HEK293 (cell line): ENCODE results near the gene LHX6.

Experiments used
- CTCF ChIA-PET: fragments of 350-600 bp; formaldehyde crosslinking; extraction: SDS; loops from one replicate; lab custom pipeline; 2021; ENCODE audit warnings: antibody characterized with exemption; lab: Yijun Ruan, JAX
- POLR2A ChIA-PET: fragments of 300-600 bp; formaldehyde crosslinking; extraction: SDS; loops from one replicate; lab custom pipeline; 2020; ENCODE audit warnings: antibody characterized with exemption, inconsistent platforms; lab: Yijun Ruan, JAX
- H3K27ac ChIP-seq: fragments of 200-500 bp; sonication (Bioruptor generic); 2 replicates; pipeline ENCODE4 v1.5.1; 2014; ENCODE audit warnings: low read depth, low read length, control low read depth, inconsistent platforms; ENCODE audit errors: extremely low read depth
- H3K36me3 ChIP-seq, 2 experiments: fragments of 200-500 bp in 1 of 2; sonication (Bioruptor generic) in 1 of 2; 1 replicate in 1 of 2; 2 replicates in 1 of 2; pipeline ENCODE4 v1.5.1; 2014 to 2017; ENCODE audit warnings: inconsistent platforms in 2 of 2, low read length in 2 of 2; ENCODE audit not compliant: control insufficient read depth in 2 of 2, insufficient read depth in 1 of 2
- H3K4me1 ChIP-seq: fragments of 200-500 bp; sonication (Bioruptor generic); 2 replicates; pipeline ENCODE4 v1.5.1; 2014; ENCODE audit warnings: mild to moderate bottlenecking, low read length, inconsistent platforms; ENCODE audit not compliant: control insufficient read depth, insufficient read depth
- H3K4me3 ChIP-seq: 2 replicates; pipeline ENCODE4 v1.5.1; 2011; ENCODE audit warnings: low read depth, mild to moderate bottlenecking, control low read depth, low read length, moderate library complexity
- H3K9me3 ChIP-seq: fragments of 200-500 bp; sonication (Bioruptor generic); 2 replicates; pipeline ENCODE4 v1.5.1; 2014; ENCODE audit warnings: low read depth, low read length, inconsistent platforms; ENCODE audit not compliant: control insufficient read depth, insufficient read depth
- BCL11A ChIP-seq: fragments of 450-650 bp; formaldehyde crosslinking; IDR thresholded peaks from 2 replicates; pipeline ENCODE4 v1.5.1; 2016; ENCODE audit warnings: low read depth, missing biosample characterization, missing genetic modification characterization
- KLF1 ChIP-seq: fragments of 450-650 bp; formaldehyde crosslinking; IDR thresholded peaks from 2 replicates; pipeline ENCODE4 v1.5.1; 2016; ENCODE audit warnings: missing biosample characterization, missing genetic modification characterization
- KLF16 ChIP-seq: fragments of 450-650 bp; formaldehyde crosslinking; IDR thresholded peaks from 2 replicates; pipeline ENCODE4 v1.5.1; 2017; ENCODE audit warnings: missing biosample characterization, missing genetic modification characterization
- SP7 ChIP-seq: fragments of 450-650 bp; formaldehyde crosslinking; IDR thresholded peaks from 2 replicates; pipeline ENCODE4 v1.5.1; 2016; ENCODE audit warnings: missing biosample characterization, missing genetic modification characterization
- TCF7L2 ChIP-seq: IDR thresholded peaks from 2 replicates; pipeline ENCODE4 v1.6.1; 2011; ENCODE audit warnings: low read depth, mild to moderate bottlenecking, inconsistent platforms, low read length, moderate library complexity, borderline replicate concordance
- ZBTB10 ChIP-seq: fragments of 450-650 bp; formaldehyde crosslinking; IDR thresholded peaks from 2 replicates; pipeline ENCODE4 v1.5.1; 2016; ENCODE audit warnings: missing biosample characterization, missing genetic modification characterization
- ZNF114 ChIP-seq: fragments of 450-650 bp; formaldehyde crosslinking; IDR thresholded peaks from 2 replicates; pipeline ENCODE4 v1.5.0; 2017; ENCODE audit warnings: missing biosample characterization, missing genetic modification characterization
- ZNF16 ChIP-seq: fragments of 450-650 bp; formaldehyde crosslinking; IDR thresholded peaks from 2 replicates; pipeline ENCODE4 v1.5.1; 2016; ENCODE audit warnings: low read depth, missing biosample characterization, missing genetic modification characterization
- ZNF24 ChIP-seq: fragments of 450-650 bp; formaldehyde crosslinking; IDR thresholded peaks from 2 replicates; pipeline ENCODE4 v1.5.1; 2016; ENCODE audit warnings: missing biosample characterization, missing genetic modification characterization
- ZNF266 ChIP-seq: fragments of 450-650 bp; formaldehyde crosslinking; IDR thresholded peaks from 2 replicates; pipeline ENCODE4 v1.5.1; 2016; ENCODE audit warnings: missing biosample characterization, missing genetic modification characterization, low read depth
- ZNF311 ChIP-seq: fragments of 450-650 bp; formaldehyde crosslinking; IDR thresholded peaks from 2 replicates; pipeline ENCODE4 v1.5.1; 2017; ENCODE audit warnings: missing biosample characterization, missing genetic modification characterization, borderline replicate concordance
- ZNF350 ChIP-seq: fragments of 450-650 bp; formaldehyde crosslinking; IDR thresholded peaks from 2 replicates; pipeline ENCODE4 v1.5.0; 2017; ENCODE audit warnings: missing biosample characterization, mild to moderate bottlenecking, missing genetic modification characterization
- ZNF426 ChIP-seq: fragments of 450-650 bp; formaldehyde crosslinking; IDR thresholded peaks from 2 replicates; pipeline ENCODE4 v1.5.1; 2017; ENCODE audit warnings: missing biosample characterization, missing genetic modification characterization, mild to moderate bottlenecking, inconsistent platforms, moderate library complexity
- ZNF433 ChIP-seq: fragments of 450-650 bp; formaldehyde crosslinking; IDR thresholded peaks from 2 replicates; pipeline ENCODE4 v1.5.1; 2016; ENCODE audit warnings: missing biosample characterization, missing genetic modification characterization, low read depth
- ZNF473 ChIP-seq: fragments of 450-650 bp; formaldehyde crosslinking; IDR thresholded peaks from 2 replicates; pipeline ENCODE4 v1.5.1; 2017; ENCODE audit warnings: missing biosample characterization, missing genetic modification characterization
- ZNF488 ChIP-seq: fragments of 450-650 bp; formaldehyde crosslinking; IDR thresholded peaks from 2 replicates; pipeline ENCODE4 v1.5.1; 2016; ENCODE audit warnings: missing biosample characterization, missing genetic modification characterization
- ZNF621 ChIP-seq: fragments of 450-650 bp; formaldehyde crosslinking; IDR thresholded peaks from 2 replicates; pipeline ENCODE4 v1.5.1; 2017; ENCODE audit warnings: missing biosample characterization, missing genetic modification characterization
- ZNF654 ChIP-seq: fragments of 450-650 bp; formaldehyde crosslinking; IDR thresholded peaks from 2 replicates; pipeline ENCODE4 v1.5.1; 2016; ENCODE audit warnings: low read depth, missing biosample characterization, missing genetic modification characterization
- TF ChIP-seq, protein P1 (sequence below): fragments of 450-650 bp; formaldehyde crosslinking; IDR thresholded peaks from 2 replicates; pipeline ENCODE4 v1.5.1; 2017; ENCODE audit warnings: missing biosample characterization, missing genetic modification characterization
- TF ChIP-seq, protein P2 (sequence below): fragments of 450-650 bp; formaldehyde crosslinking; IDR thresholded peaks from 2 replicates; pipeline ENCODE4 v1.5.1; 2017; ENCODE audit warnings: missing biosample characterization, mild to moderate bottlenecking, missing genetic modification characterization, moderate library complexity
- TF ChIP-seq, protein P3 (sequence below): fragments of 450-650 bp; formaldehyde crosslinking; conservative IDR thresholded peaks from 2 replicates; pipeline ENCODE4 v1.5.1; 2016; ENCODE audit warnings: low read depth, missing biosample characterization, missing genetic modification characterization

LHX6 gene

GRCh38 chr9:122216138-122216797 lies 12.5 kb downstream of the LHX6 start (continued):
- TF ChIP-seq, protein P1, sequence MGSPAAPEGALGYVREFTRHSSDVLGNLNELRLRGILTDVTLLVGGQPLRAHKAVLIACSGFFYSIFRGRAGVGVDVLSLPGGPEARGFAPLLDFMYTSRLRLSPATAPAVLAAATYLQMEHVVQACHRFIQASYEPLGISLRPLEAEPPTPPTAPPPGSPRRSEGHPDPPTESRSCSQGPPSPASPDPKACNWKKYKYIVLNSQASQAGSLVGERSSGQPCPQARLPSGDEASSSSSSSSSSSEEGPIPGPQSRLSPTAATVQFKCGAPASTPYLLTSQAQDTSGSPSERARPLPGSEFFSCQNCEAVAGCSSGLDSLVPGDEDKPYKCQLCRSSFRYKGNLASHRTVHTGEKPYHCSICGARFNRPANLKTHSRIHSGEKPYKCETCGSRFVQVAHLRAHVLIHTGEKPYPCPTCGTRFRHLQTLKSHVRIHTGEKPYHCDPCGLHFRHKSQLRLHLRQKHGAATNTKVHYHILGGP (tag by site-specific recombination): no peak
- TF ChIP-seq ZNF16 (tag by site-specific recombination): no peak
- TF ChIP-seq ZNF488: no peak
- TF ChIP-seq SP7: no peak
- TF ChIP-seq ZNF114 (tag by site-specific recombination): no peak
- no peak for TF ChIP-seq KLF1 (tag by site-specific recombination)
- no peak for TF ChIP-seq KLF16 (tag by site-specific recombination)
- TF ChIP-seq ZNF24 (tag by site-specific recombination): no peak
- TF ChIP-seq ZNF473 (tag by site-specific recombination): no peak
- TF ChIP-seq, protein P2, sequence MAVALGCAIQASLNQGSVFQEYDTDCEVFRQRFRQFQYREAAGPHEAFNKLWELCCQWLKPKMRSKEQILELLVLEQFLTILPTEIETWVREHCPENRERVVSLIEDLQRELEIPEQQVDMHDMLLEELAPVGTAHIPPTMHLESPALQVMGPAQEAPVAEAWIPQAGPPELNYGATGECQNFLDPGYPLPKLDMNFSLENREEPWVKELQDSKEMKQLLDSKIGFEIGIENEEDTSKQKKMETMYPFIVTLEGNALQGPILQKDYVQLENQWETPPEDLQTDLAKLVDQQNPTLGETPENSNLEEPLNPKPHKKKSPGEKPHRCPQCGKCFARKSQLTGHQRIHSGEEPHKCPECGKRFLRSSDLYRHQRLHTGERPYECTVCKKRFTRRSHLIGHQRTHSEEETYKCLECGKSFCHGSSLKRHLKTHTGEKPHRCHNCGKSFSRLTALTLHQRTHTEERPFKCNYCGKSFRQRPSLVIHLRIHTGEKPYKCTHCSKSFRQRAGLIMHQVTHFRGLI (tag by site-specific recombination): no peak

GRCh38 chr9:122215663-122216062 lies 13.1 kb downstream of the LHX6 start:
- TF ChIP-seq ZNF426 (tag by site-specific recombination) (no peak), ZNF433 (tag by site-specific recombination) (no peak), BCL11A (no peak), ZNF266 (tag by site-specific recombination) (no peak), ZNF311 (no peak), ZBTB10 (tag by site-specific recombination) (no peak), TCF7L2 (no peak), ZNF621 (tag by site-specific recombination) (no peak), ZNF654 (tag by site-specific recombination) (no peak), ZNF350 (no peak)
- TF ChIP-seq, protein P3, sequence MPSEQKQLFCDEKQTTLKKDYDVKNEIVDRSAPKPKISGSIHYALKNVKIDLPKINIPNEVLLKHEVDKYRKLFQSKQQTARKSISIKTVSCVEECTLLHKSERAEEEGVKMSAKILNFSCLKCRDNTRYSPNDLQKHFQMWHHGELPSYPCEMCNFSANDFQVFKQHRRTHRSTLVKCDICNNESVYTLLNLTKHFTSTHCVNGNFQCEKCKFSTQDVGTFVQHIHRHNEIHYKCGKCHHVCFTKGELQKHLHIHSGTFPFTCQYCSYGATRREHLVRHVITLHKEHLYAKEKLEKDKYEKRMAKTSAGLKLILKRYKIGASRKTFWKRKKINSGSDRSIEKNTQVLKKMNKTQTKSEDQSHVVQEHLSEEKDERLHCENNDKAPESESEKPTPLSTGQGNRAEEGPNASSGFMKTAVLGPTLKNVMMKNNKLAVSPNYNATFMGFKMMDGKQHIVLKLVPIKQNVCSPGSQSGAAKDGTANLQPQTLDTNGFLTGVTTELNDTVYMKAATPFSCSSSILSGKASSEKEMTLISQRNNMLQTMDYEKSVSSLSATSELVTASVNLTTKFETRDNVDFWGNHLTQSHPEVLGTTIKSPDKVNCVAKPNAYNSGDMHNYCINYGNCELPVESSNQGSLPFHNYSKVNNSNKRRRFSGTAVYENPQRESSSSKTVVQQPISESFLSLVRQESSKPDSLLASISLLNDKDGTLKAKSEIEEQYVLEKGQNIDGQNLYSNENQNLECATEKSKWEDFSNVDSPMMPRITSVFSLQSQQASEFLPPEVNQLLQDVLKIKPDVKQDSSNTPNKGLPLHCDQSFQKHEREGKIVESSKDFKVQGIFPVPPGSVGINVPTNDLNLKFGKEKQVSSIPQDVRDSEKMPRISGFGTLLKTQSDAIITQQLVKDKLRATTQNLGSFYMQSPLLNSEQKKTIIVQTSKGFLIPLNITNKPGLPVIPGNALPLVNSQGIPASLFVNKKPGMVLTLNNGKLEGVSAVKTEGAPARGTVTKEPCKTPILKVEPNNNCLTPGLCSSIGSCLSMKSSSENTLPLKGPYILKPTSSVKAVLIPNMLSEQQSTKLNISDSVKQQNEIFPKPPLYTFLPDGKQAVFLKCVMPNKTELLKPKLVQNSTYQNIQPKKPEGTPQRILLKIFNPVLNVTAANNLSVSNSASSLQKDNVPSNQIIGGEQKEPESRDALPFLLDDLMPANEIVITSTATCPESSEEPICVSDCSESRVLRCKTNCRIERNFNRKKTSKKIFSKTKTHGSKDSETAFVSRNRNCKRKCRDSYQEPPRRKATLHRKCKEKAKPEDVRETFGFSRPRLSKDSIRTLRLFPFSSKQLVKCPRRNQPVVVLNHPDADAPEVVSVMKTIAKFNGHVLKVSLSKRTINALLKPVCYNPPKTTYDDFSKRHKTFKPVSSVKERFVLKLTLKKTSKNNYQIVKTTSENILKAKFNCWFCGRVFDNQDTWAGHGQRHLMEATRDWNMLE (tag by site-specific recombination): no peak
- Histone ChIP-seq H3K36me3 (no peaks in the 10 kb centered on the region), H3K27ac (no peak overlapping the region), H3K4me1 (no peaks in the 10 kb centered on the region), H3K4me3 (no peak overlapping the region), H3K9me3 (no peaks in the 10 kb centered on the region)
- ChIA-PET CTCF (interaction anchor here (0.8 kb wide), 1 partner anchor 91 kb away, joined by 3 read pairs; no protein-coding TSS in a partner anchor), POLR2A (no interaction called here)
